Stimulated activated CD4-positive, alpha-beta T cell treated with anti-CD3 and anti-CD28 coated beads, Interleukin-2, amount 100 ng/mL, for 48 hours (primary cell): ENCODE results near the gene EFTUD2.
A peak's percentile ranks its signal among the peaks of the same experiment; 100 is the strongest.
"Not testable (repeated sequence)": the region's sequence is repeated elsewhere in the genome, so short reads cannot be mapped to it uniquely, and the experiment has no call there.

Experiments
- DNase-seq, 2 donors: peaks; one replicate each; pipeline ENCODE4 v3.0.0-alpha.2; 2020

The EFTUD2 gene

DNA sequence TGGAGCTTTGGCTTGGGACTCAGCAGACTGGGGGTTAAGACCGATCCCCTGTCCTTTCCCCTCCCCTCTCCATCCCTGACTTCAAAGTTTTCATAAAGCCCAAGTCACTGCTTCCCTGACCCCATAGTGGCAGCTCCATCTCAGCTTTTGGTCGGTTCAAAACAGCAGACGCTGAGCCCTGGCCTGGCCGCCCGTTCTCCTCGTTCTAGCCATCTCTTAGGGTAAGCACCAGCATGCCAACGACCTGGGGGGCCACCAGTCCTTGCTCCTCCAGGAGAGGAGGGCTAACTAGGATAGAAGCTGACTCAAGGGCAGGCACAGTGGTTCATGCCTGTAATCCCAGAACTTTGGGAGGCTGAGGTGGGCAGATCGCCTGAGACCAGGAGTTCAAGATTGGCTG lies 53.0 kb downstream of the EFTUD2 start:
- DNase-seq: no peak

DNA sequence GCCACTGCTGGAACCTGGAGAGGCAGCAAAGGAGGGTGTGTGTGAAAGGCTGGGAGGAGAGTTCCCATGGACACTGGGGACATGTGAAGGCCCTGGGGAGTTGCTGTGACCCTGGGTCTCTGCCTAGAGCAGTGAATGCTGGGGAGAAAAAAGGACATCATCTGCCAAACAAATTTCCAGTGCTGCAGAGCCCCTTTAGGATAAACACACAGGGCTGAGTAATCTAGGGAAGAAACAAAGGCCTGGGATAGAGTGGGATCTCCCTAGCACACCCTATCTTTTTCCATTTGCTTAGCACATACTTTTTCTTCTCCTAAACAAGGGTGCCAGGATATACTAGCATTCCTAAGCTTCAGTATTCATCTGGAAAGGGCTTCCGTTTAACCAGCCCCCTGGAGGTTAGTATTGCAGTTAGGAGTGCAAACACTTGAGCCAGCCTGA lies 54.8 kb downstream of the EFTUD2 start:
- no peak for DNase-seq

DNA sequence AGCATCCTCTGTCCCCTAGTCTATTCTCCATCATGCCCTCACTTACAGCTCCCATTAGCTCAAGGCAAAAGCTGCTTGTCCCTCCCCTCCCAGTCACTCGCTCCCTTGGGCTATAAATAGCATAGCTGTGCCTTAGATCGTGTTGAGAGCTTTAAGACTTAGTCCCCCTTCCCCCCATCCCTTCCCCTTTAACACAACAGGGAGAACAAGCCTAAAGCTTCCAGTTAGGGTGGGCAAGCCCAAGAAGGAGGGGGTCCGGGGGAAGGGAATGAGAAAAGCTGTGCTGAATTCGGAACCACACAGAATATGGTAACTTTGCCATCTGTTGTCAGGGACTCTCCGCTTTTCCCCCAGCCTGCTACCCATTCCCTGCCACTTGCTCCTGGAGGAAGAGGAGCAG lies 56.5 kb downstream of the EFTUD2 start:
- DNase-seq: no peak

DNA sequence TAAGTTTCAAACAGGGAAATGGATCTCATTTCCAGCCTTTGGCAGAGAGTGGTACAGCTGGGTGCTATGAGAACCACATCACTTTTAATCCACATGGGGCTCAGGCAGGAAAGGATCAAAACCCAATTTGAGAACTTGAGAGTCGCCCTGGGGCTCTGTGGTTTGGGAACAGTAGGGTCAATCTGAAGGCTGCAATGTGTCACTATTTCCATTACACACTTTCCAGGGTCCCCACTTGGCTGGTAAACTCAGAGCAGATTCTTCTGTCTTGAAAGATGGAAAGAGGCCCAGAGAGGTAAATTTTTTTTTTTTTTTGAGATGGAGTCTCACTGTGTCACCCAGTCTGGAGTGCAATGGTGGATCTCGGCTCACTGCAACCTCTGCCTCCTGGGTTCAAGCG lies 58.3 kb downstream of the EFTUD2 start:
- no peak for DNase-seq

DNA sequence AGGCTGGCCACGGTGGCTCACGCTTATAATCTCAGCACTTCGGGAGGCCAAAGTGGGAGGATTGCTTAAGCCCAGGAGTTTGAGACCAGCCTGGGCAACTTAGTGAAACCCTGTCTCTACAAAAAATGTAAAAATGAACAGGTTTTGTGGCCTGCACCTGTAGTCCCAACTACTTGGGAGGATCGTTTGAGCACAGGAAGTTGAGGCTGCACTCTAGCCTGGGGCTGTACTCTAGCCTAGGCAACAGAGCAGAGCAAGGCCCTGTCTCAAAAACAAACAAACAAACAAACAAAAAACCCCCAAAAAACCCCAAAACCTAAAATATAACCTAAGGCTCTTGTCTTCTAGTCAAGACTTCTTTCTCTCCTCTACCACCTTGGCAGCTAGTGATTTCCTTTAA lies 59.0 kb downstream of the EFTUD2 start:
- DNase-seq: no peak

DNA sequence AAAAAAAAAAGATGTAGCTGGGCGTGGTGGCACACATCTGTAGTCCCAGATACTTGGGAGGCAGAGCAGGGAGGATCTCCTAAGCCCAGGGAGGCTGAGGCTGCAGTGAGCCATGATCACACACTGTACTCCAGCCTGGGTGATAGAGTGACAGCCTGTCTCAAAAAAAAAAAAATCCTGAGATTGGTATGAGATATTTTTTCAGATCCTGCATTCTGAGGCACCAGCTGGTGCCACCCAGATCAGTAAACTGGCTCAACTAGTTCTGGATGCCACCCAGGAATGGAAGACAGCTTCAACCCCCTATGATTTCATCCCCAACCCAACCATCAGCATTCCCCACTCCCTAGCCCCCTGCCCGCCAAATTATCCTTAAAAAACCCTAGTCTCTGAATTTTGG lies 62.0 kb downstream of the EFTUD2 start:
- DNase-seq: no peak

DNA sequence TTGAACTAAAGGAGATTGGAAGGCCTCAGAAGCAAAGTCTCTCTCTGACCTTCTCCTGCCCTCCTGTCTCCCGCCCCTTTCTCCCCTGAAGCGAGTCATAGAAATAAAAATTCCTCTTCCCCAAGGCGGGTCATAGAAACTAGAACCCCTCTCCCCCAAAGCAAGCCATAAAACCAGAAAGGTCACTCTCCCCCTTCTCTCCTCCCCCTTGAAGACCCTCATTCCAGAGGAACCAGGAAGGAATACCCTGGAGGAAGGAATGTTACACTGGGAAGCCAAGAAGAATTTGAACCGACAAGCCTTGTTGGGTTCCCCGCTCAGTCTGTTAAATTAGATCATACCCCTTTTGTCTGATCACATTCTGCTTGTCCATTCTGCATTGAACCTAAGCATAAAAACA lies 66.4 kb downstream of the EFTUD2 start:
- DNase-seq: no peak

DNA sequence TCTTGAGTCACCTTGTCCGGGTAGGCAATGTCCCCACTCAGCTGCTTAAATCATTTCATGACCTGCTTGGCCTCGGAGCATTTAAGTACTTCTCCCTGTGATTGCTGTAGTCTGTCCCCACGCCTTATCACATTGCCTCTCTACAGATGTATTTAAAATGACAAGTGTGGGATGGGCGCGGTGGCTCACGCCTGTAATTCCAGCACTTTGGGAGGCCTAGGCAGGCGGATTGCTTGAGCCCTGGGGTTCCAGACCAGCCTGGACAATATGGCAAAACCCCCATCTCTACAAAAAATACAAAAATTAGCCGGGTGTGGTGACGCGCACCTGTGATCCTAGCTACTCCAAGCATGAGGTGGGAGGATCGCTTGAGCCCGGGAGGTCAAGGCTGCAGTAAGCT lies 67.9 kb downstream of the EFTUD2 start:
- no peak for DNase-seq

DNA sequence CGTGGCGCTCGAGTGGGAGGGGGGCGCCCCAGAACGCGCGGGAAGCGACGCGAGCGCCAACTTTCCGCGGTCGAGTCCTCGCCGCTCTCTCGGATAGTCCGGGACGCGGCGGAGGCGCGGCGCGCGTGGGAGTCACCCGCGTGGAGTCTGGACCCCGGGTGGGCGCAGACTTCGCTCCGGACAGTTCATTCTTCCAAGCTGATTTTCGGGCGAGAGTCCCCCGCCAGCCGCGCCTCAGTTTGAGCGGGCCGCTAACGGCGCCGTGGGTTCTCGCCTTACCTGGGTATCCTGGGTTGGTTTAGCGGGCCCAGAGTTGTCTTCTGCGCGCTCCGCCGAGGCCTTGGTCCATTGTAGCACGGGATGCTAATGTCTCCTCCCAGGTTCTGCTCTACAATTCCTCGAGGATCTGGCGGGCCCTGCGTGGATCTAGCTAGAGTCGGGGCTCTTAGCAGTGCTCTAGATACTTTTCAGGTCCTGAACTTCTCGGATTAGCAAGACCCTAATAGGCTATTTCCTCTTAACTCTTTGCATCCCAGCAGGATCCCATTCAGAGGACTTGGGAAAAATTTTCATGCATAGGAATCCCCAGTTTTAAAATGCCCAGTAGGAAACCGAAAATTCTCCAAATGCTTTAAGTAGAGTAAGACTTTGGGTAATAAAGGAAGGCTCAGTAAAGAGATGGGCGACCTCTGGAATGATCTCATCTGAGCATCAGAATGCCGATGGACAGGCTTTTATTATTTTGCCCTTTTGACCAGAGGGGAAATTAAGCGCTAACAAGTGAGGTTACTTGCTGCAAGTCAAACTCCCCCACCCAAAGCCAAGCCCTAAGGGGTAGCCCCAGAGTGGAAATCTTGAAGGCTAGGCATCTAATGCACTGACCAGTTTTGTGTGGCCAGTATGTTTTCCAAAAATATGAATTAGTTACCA lies 68.6 kb downstream of the EFTUD2 start:
- peak; percentile 5 to 7 for DNase-seq

DNA sequence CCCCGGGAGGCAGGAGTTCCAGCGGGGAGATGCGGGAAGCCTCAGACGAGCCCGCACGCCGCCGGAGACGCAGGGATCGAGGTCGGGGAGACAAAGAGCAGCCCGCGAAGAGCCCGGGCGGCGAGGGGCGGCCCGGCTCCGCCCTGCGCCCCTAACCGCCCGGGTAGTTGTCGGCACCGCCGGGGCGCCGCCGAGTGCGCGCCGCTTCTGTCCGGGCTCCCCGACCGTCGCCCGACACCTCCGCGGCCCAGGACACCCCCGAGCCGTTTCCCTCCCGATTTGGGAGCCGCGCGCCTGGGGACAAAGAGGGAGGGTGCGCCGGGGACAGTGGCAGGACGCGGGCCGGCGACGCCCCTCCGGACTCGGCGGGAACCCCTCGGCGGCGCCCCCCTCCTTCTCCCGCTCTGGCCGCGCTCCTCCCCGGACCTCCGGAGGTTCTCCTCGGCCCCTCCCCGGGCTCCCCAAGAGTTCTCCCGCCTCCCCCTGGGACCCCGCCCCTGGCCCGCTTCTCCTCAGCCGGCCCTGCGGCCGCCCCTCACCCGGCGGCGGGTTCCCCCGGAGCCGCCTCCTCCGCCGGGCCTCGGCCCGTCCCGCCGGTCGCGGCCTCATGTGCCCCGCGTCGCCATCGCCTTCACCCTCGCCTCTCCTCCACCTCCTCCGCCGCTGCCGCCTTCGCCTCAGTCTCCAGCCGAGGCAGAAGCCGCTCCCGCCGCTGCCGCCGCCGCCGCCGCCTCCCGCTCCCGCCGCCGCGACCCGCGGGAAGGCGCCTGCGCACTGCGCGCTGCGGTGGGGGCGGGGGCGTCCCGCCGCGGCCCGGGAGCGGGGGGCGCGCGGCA lies 69.5 kb downstream of the EFTUD2 start, which contains the start of gene GJC1:
Gene GJC1 (minus strand): TSS at position 765 of the 836 bp plus-strand sequence. CDS start 24,470 bp downstream, outside the sequence.
- peak in 1 of 2 donors; percentile 21 for DNase-seq

DNA sequence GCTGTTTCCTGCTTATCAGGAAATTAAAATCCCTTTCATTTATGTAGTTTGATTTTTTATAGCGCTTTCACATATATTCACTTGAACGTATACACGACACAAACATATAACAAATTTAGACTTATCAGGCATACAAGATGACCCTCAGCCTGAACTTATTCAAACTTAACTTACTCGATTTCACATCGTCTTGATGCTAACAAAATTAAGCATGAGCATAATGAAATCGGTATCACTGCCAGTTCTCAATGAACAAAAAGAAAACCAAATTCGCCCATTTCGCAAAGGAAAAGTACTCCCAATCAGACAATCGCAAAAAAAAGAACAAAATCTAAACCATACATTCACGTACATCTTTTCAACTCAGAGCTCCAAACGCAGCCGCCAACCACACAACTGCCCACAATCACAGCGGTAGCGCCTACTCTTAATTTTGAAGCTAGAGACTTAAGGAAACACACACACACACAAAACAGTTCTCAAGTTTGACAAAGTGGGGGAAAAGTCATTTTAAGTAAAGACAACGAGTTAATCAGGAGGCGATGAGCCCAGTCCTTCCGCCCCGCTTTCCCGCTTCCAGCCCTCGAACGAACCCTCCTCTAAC lies 70.2 kb downstream of the EFTUD2 start:
- peak in 1 of 2 donors; percentile 10 for DNase-seq

DNA sequence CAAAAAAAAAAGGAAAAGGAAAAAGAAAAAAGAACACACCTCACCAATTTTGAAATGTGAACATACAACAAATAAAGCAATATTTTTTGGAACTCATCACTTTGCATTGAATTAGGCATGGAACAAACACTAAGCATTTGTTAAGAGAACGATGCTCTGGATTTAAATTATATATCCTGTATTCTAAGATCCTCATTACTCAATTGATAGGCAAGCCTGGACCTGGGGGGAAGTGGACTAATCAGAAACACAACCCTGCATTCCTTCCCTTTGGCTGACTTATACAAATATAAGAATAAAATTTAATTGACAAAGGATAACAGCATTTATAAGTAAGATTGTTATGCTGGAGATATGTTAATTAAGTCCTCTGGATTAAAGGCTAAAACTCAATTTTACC lies 71.4 kb downstream of the EFTUD2 start:
- DNase-seq: no peak

DNA sequence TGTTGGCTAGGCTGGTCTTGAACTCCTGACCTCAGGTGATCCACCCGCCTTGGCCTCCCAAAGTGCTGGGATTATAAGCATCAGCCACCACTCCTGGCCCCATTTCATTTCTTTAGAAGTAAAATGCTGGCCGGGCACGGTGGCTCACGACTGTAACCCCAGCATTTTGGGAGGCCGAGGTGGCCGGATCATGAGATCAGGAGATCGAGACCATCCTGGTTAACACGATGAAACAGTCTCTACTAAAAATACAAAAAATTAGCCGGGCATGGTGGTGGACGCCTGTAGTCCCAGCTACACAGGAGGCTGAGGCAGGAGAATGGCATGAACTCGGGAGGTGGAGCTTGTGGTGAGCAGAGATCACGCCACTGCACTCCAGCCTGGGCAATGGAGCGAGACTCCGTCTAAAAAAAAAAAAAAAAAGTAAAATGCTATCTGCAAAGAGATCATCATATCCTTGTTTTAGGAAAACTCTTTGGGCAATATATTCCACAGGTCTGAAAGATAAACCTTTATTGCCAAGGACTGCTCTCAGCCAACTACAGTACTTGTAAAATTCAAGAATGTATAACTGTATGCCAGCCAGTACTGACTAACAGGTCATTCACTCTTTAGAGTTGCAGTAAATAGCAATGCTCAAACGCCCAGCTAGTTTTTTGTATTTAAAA lies 73.0 kb downstream of the EFTUD2 start:
- no peak for DNase-seq

DNA sequence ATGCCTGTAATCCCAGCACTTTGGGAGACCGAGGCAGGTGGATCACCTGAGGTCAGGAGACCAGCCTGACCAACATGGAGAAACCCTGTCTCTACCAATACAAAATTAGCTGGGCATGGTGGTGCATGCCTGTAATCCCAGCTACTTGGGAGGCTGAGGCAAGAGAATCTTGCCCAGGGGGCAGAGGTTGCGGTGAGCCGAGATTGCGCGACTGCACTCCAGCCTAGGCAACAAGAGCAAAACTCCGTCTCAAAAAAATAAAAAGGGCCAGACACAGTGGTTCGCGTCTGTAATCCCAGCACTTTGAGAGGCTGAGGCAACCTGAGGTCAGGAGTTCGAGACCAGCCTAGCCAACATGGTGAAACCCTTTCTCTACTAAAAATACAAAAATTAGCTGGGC lies 74.0 kb downstream of the EFTUD2 start:
- DNase-seq: not testable (repeated sequence)

DNA sequence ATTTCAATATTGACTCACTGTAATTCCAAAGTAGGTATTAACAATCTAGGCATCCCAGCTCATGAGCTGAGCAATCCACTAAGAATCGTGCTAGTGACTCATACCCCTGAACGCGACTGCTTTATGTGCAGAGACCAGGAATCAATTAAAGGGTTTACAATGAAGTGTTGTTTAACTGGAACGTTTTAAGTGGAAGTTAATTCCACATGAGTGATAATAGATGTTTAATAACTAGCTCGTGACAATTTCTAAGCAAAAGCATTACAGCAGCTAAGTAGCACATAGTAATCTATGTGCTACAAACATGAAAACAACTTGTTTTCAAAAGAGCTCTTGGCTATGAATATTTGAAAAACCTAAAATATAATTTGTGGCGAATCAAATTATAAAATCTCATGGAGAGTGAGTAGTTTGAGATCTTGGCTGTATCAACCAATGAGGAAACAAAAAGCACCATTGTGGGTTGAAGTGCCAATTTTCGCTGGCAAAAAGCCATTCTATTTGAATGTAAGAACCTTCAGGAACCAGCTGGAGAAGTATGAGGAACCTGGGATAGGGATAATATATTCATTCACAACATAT lies 78.5 kb downstream of the EFTUD2 start:
- no peak for DNase-seq

DNA sequence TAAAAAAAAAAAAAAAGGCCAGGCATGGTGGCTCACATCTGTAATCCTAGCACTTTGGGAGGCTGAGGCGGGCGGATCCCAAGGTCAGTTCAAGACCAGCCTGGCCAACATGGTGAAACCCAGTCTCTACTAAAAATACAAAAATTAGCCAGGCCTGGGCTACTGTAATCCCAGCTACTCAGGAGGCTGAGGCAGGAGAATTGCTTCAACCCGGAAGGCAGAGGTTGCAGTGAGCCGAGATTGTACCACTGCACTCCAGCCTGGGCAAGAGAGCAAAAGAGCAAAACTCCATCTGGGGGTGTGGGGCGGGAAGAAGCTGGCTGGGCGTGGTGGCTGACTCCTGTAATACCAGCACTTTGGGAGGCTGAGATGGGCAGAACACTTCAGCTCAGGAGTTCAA lies 80.7 kb downstream of the EFTUD2 start:
- not testable (repeated sequence) for DNase-seq

DNA sequence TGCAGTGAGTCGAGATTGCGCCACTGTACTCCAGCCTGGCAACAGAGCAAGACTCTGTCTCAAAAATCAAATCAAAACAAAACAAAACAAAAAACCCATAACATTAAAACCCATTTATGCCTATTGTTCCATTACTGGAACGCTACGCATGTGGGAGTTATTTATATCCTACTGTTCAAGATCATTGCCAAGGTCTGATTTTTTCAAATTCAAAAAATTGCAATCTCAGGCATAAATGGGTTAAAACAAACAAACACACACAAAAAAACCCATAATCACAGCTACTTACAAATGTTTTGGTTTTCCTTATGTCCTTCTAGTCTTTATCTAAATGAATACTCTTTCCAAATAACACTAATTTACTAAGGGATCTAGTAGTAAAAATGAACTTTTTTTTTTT lies 87.0 kb downstream of the EFTUD2 start:
- DNase-seq: no peak

DNA sequence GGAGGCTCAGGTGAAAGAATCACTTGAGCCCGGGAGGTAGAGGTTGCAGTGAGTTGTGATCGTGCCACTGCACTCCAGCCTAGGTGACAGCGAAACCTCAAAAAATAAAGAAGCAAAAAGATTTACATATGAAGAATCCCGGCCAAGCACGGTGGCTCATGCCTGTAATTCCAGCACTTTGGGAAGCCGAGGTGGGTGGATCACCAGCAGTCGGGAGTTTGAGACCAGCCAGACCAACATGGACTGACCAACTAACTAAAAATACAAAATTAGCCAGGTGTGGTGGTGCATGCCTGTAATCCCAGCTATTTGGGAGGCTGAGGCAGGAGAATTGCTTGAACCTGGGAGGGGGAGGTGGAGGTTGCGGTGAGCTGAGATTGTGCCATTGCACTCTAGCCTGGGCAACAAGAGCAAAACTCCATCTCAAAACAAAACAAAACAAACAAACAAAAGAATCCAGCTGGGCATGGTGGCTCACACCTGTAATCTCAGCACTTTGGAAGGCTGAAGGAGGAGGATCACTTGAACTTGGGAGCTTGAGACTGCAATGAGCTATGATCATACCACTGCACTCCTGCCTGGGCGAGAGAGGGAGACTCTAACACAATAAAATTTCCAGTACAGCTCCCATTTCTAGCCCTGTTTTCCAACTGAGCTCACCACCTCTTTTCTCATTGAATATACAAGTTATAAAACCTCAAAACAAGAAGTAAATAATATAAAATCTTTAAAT lies 90.4 kb downstream of the EFTUD2 start:
- DNase-seq: not testable (repeated sequence)

DNA sequence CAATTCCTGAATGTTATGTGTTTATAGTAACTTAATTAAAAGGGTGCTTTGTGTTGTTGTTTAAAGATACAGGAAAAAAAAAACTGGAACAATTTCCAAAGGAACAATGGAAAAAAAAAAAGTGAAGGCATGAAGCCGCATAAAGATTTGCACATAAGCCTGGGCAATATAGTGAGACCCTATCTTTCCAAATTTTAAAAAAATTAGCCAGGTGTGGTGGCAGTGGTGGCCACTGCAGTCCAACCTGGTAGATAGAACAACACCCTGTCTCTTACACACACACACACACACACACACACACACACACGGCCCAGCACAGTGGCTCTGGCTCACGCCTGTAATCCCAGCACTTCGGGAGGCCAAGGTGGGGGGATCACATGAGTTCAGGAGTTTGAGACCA lies 91.1 kb downstream of the EFTUD2 start:
- no peak for DNase-seq

DNA sequence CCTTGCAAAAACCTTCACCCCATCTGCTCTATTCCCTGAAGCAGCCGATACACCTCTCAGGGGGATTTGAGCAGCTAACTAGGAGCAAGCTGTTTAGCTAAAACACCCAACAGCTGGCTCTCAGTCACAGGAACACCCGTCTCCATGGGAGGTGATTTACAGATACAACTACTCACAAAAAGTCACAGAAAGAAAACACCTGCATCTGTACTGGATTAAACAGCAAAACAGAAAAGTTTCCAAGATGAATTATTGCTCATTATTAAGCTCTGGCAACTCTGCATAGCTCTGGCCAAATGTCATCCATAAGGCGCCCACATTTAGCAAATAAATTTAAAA lies 91.5 kb downstream of the EFTUD2 start:
- no peak for DNase-seq

DNA sequence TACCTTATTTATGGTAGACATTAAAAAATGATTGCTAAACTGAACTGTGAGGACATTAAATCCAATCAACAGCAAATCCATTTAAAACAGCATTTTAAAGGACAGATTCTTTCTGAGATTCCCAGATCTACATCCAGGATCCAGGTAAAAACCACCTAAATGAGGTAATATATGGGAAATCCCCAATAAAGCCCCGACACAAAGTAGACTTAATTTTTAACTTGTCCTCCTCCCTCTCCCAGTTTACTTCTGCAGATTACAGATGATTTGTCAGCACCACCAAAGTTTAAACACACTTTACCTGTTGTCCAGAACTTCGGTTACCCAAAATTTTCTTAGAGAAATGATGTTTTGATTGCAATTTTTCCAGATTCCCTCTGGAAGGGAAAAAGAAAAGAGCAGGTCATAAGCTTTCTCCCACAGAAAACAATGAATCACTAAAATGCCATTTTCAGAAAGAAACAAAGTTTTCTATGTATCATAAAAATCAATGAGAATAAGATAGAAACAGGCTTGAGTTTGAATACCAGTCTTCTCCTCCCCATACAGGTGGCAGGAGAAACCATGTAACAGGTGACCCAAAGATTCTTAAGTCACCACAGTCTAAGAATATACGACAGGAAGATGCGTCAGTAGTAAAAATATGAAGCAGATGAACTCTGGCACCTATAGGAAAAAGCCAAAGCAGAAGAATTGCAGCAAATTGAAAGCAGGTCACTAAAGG lies 92.0 kb downstream of the EFTUD2 start:
- DNase-seq: no peak
